ENCODE measurements around the gene DNM1L.

DNM1L gene

GRCh38 chr12:32702473-32702872, 23.4 kb downstream of the DNM1L start:
- no peak for DNase-seq (ENCODE audit: low spot score)
- in situ Hi-C loops (cut with MboI; ENCODE audit: low pct_unique_long_range_greater_than_20kb, low sequenced_read_pairs, unreplicated experiment): no loop called here
- TF ChIP-seq, protein P1, sequence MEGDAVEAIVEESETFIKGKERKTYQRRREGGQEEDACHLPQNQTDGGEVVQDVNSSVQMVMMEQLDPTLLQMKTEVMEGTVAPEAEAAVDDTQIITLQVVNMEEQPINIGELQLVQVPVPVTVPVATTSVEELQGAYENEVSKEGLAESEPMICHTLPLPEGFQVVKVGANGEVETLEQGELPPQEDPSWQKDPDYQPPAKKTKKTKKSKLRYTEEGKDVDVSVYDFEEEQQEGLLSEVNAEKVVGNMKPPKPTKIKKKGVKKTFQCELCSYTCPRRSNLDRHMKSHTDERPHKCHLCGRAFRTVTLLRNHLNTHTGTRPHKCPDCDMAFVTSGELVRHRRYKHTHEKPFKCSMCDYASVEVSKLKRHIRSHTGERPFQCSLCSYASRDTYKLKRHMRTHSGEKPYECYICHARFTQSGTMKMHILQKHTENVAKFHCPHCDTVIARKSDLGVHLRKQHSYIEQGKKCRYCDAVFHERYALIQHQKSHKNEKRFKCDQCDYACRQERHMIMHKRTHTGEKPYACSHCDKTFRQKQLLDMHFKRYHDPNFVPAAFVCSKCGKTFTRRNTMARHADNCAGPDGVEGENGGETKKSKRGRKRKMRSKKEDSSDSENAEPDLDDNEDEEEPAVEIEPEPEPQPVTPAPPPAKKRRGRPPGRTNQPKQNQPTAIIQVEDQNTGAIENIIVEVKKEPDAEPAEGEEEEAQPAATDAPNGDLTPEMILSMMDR (IDR thresholded peaks at IDR 0.05; ENCODE audit: extremely low read depth, insufficient read depth, missing control alignments): no peak

DNA sequence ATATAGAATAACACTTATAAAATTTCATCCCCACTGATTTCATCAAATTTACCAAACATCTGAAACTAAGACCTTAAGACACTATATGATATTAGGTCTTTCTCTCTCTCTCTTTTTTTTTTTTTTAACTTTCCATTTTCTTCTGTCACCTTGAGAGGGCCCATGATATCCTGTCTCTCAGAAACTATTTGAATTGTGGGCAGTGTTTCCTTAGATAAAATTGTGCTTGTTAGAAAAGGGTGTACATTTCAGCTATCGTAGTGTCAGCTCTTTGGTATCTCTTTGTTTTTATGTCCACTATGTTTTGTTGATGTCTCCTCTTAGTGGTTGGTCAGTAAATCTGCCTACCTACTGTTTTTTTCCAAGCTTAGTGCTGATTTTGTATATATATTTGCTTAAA, 23.8 kb downstream of the DNM1L start:
- in situ Hi-C loops (cut with MboI; ENCODE audit: low pct_unique_long_range_greater_than_20kb, low sequenced_read_pairs, unreplicated experiment): no loop called here
- TF ChIP-seq, protein P1 (IDR thresholded peaks at IDR 0.05; ENCODE audit: extremely low read depth, insufficient read depth, missing control alignments): no peak
- DNase-seq (ENCODE audit: low spot score): no peak

- TF ChIP-seq, protein P1 (IDR thresholded peaks at IDR 0.05; ENCODE audit: extremely low read depth, insufficient read depth, missing control alignments): no peak
- no peak for DNase-seq (ENCODE audit: low spot score)
- in situ Hi-C loops (cut with MboI; ENCODE audit: low pct_unique_long_range_greater_than_20kb, low sequenced_read_pairs, unreplicated experiment): no loop called here
These were observed 26.7 kb downstream of the DNM1L start for GRCh38 chr12:32705783-32706182.

DNA sequence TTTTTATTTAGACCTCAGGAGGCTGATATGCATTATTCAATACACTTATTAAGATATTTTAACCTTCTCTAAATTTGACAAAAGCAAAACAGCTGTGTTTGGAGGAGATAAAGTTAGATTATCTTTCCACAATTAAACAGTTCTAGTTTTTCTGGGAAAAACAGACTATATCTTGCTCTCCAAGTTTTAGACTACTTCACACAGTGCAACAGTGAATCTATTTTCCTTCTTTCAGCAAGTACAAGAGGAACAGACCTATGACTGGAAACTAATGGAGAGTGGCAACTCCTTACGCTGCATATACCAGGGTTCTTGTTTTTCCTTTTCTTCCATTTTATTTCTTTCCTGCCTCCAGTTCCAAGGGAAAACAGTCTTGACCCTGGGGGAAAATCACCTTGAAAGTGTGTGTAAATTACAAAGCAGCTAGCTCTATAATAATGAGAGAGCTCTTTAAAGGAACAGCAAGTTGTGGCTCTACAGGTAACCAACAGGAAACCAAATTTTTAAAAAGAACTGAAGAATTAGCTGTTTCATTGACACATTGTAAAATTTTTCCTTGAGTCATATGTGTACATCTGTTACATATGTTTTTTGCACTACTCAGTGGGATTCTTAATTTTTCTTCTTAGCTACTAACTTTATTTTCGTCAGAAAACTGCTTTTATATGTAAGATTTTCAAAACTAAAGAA, 27.4 kb downstream of the DNM1L start:
- no peak for DNase-seq (ENCODE audit: low spot score)
- in situ Hi-C loops (cut with MboI; ENCODE audit: low pct_unique_long_range_greater_than_20kb, low sequenced_read_pairs, unreplicated experiment): no loop called here
- TF ChIP-seq, protein P1 (IDR thresholded peaks at IDR 0.05; ENCODE audit: extremely low read depth, insufficient read depth, missing control alignments): no peak

GRCh38 chr12:32708926-32709325, 29.8 kb downstream of the DNM1L start:
- TF ChIP-seq, protein P1 (IDR thresholded peaks at IDR 0.05; ENCODE audit: extremely low read depth, insufficient read depth, missing control alignments): no peak
- in situ Hi-C loops (cut with MboI; ENCODE audit: low pct_unique_long_range_greater_than_20kb, low sequenced_read_pairs, unreplicated experiment): no loop called here
- DNase-seq (ENCODE audit: low spot score): no peak

DNA sequence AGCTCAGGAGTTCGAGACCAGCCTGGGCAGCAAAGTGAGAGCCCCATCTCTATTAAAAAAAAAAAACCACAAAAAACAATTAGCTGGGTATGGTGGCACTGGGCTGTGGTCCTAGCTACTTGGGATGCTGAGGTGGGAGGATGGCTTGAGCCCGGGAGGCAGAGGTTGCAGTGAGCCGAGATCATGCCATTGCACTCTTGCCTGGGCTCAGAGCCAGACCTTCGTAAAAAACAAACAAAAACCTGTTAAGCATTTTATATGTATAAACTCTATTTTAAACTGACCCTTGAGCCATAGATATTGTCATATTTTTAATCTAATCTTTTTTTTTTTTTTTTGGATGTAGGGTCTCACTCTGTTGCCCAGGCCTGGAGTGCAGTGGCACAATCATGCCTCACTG, 35.7 kb downstream of the DNM1L start:
- in situ Hi-C loops (cut with MboI; ENCODE audit: low pct_unique_long_range_greater_than_20kb, low sequenced_read_pairs, unreplicated experiment): no loop called here
- TF ChIP-seq, protein P1 (IDR thresholded peaks at IDR 0.05; ENCODE audit: extremely low read depth, insufficient read depth, missing control alignments): no peak
- no peak for DNase-seq (ENCODE audit: low spot score)
